ENCODE measurements around the gene KIF3C.
A peak's percentile ranks its signal among the peaks of the same experiment; 100 is the strongest.
"Not testable (repeated sequence)": the region's sequence is repeated elsewhere in the genome, so short reads cannot be mapped to it uniquely, and the experiment has no call there.

KIF3C gene

DNA sequence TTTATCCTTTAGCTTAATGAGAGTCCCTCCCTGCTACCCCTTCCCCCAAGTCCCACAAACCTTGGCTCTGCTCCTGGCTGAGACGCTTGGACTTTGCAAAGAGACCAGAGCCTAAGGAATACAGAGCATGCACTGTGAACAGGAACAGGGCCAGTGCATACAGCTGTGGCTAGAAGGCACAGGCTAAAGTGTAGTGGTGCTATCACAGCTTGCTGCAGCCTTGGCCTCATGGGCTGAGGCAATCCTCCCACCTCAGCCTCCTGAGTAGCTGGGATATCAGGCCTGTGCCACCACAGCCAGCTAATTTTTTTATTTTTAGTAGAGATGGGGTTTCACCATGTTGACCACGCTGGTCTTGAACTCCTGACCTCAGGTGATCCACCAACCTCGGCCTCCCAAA lies 64.5 kb downstream of the KIF3C start:
- DNase-seq (ENCODE audit: low read depth in 2 of 2, low spot score in 1 of 2), result no peak

DNA sequence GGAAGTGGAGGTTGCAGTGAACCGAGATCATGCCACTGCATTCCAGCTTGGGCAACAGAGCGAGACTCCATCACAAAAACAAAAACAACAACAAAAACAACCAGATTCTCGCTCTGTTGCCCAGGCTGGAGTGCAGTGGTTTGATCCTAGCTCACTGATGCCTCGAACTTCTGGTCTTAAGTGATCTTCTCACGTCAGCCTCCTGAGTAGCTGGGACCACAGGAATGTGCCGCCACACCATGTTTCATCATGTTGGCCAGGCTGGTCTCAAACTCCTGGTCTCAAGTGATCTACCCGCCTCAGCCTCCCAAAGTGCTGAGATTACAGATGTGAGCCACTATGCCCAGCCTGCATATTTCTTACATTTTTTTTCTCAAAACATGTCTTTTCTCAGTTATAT lies 64.9 kb downstream of the KIF3C start:
- DNase-seq (ENCODE audit: low read depth in 2 of 2, low spot score in 1 of 2), result not testable (repeated sequence)

GRCh38 chr2:25915944-25916772 lies 66.1 kb downstream of the KIF3C start:
- peak; percentile 7 to 13 for DNase-seq (ENCODE audit: low read depth in 2 of 2, low spot score in 1 of 2)

GRCh38 chr2:25915411-25915810 lies 66.9 kb downstream of the KIF3C start:
- not testable (repeated sequence) for DNase-seq (ENCODE audit: low read depth in 2 of 2, low spot score in 1 of 2)

GRCh38 chr2:25913696-25913973 lies 68.7 kb downstream of the KIF3C start:
- not testable (repeated sequence) for DNase-seq (ENCODE audit: low read depth in 2 of 2, low spot score in 1 of 2)

- no peak for DNase-seq (ENCODE audit: low read depth in 2 of 2, low spot score in 1 of 2)
These were observed 69.2 kb downstream of the KIF3C start for GRCh38 chr2:25912851-25913695.

DNA sequence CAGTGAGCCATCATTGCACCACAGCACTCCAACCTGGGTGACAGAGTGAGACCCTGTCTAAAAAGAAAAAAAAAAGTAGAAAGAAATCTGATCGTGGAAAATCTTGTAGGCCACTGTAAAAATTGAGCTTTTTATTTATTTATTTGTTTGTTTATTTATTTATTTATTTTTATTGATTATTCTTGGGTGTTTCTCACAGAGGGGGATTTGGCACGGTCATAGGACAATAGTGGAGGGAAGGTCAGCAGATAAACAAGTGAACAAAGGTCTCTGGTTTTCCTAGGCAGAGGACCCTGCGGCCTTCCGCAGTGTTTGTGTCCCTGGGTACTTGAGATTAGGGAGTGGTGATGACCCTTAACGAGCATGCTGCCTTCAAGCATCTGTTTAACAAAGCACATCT lies 72.7 kb downstream of the KIF3C start:
- not testable (repeated sequence) for DNase-seq (ENCODE audit: low read depth in 2 of 2, low spot score in 1 of 2)

DNA sequence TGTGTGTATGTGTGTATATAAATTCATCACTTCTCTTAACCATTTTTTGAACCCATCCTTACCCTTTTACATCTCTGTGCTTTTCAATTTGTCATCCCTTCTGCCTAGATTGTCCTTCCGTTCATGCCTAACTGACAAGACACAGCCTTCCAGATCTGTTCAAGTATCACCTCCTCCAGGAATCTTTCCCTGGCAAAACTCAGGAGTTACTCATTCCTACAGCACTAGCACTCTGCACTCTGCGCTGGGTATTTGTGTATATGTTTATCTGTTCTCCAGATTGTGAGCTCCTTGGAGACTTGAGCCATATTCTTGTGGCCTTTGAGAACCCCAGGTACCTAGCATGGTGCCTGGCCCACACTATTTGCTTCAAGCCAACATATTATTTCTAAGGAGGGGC lies 77.2 kb downstream of the KIF3C start:
- DNase-seq (ENCODE audit: low read depth in 2 of 2, low spot score in 1 of 2), result no peak

- no peak for DNase-seq (ENCODE audit: low read depth in 2 of 2, low spot score in 1 of 2)
These were observed 79.0 kb downstream of the KIF3C start for GRCh38 chr2:25903216-25903776.

- no peak for DNase-seq (ENCODE audit: low read depth in 2 of 2, low spot score in 1 of 2)
These were observed 82.8 kb downstream of the KIF3C start for GRCh38 chr2:25899404-25899970.

DNA sequence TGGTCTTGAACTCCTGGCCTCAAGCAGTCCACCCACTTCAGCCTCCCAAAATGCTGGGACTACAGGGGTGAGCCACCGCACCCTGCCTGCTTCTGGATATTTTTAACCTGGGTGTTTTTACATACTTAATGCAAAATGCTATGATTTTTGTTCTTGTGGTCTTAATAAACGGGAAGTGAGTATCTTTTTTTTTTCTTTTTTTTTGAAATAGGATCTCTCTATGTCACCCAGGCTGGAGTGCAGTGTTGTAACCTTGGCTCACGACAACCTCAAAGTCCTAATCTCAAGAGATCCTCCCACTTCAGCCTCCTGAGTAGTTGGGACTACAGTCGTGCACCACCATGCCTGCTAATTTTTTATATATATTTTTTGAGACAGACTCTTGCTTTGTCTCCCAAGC lies 84.8 kb downstream of the KIF3C start:
- DNase-seq (ENCODE audit: low read depth in 2 of 2, low spot score in 1 of 2), result no peak

GRCh38 chr2:25896308-25896707 lies 86.0 kb downstream of the KIF3C start:
- DNase-seq (ENCODE audit: low read depth in 2 of 2, low spot score in 1 of 2), result not testable (repeated sequence)

GRCh38 chr2:25895610-25896009 lies 86.7 kb downstream of the KIF3C start:
- DNase-seq (ENCODE audit: low read depth in 2 of 2, low spot score in 1 of 2), result no peak

GRCh38 chr2:25895018-25895417 lies 87.3 kb downstream of the KIF3C start:
- DNase-seq (ENCODE audit: low read depth in 2 of 2, low spot score in 1 of 2), result no peak

DNA sequence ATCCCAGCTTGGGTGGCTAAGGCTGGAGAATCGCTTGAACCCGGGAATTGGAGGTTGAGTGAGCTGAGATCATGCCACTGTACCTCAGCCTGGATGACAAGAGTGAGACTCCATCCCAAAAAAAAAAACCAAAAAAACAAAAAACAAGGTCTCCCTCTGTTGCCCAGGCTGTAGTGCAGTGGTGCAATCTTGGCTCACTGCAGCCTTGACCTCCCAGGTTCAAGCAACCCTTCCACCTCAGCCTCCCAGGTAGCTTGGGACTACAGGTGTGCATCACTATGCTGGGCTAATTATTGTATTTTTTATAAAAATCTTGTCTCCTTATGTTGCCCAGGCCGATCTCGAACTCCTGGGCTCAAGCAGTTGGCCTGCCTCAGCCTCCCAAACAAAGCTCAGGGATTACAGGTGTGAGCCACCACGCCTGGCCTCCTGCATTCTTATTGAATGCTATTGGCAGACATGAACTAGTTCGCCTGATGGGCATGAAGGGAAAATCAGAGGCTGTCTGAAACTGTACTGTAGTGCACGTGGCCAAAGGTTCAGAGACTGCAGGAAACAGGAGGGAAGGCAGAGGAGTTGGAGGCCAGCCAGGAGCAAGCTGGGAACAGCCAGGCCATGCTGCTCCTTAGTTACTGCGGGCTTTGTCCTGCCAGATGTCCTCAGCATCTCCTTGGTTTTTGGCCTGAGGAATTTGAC lies 88.0 kb downstream of the KIF3C start:
- no peak for DNase-seq (ENCODE audit: low read depth in 2 of 2, low spot score in 1 of 2)

DNA sequence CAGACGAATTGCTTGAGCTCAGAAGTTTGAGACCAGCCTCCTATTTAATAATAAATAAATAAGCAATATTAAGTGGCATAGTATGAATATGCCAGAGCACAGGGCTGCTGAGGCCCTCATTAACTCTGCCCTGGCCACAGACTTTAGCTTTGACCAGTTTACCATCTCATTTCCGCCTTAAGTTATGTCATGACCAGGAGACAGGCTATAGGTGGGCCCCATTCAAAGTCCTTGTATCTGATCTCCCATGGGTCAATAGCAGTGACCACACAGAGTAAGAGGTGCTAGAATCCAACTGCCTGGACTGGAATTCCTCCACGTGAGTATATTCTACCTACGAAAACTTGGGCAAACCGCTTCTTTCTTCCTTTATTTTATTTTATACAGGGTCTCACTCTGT lies 90.6 kb downstream of the KIF3C start:
- DNase-seq (ENCODE audit: low read depth in 2 of 2, low spot score in 1 of 2), result no peak

- DNase-seq (ENCODE audit: low read depth in 2 of 2, low spot score in 1 of 2), result no peak
These were observed 94.6 kb downstream of the KIF3C start for GRCh38 chr2:25887624-25888242.

- no peak for DNase-seq (ENCODE audit: low read depth in 2 of 2, low spot score in 1 of 2)
These were observed 96.4 kb downstream of the KIF3C start for GRCh38 chr2:25885933-25886332.

GRCh38 chr2:25881764-25882163 lies 100.5 kb downstream of the KIF3C start:
- no peak for DNase-seq (ENCODE audit: low read depth in 2 of 2, low spot score in 1 of 2)

DNA sequence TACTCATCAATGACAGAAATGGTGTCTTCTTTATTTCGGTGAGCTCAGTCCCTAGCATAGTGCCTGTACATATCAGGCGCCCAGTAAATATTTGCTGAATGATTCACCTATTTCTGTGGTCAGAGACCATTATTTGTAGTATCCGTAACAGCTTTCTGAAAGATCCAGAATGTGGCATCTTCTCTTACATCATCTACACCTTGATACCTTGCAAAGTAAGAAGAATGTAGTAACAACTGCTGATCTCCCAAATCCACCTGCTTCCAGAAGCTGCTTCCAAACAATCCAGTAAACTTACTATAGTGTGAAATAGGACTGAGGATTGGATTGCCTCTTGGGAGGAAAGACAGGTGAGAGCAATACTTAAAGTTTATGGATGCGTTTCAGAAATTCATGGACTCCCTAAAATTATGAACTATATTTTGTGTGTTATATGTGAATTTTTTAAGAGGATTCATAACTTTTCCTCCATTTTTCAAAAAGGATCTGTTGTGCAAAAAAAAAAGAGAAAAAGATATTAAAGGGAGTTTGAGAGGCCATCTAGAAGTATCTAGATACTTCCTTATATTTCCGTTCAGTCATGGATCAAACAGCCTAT lies 103.1 kb downstream of the KIF3C start:
- DNase-seq (ENCODE audit: low read depth in 2 of 2, low spot score in 1 of 2), result no peak
